ENCODE data around the gene EIF4G2.

The EIF4G2 gene

GRCh38 chr11:10808553-10809372 lies at the start of gene EIF4G2:
EIF4G2 (minus strand) TSS chr11:10808926.
- H3K4me3 ChIP-seq (replicated peaks; ENCODE audit: low read depth, low read length) = peak within 1 kb of the TSS; percentile 96
- TF ChIP-seq CTCF (IDR thresholded peaks at IDR 0.05; ENCODE audit: low read length, missing control alignments) = no peak
- peak; percentile 99 for DNase-seq (ENCODE audit: low read depth)

- peak within 1 kb of the TSS; percentile 96 for H3K4me3 ChIP-seq (replicated peaks; ENCODE audit: low read depth, low read length)
- no peak for TF ChIP-seq CTCF (IDR thresholded peaks at IDR 0.05; ENCODE audit: low read length, missing control alignments)
- peak; percentile 98 for DNase-seq (ENCODE audit: low read depth)
These were observed 49.1 kb upstream of the EIF4G2 start, which contains the start of gene ZBED5 for GRCh38 chr11:10857709-10858438. ZBED5 (minus strand) TSS chr11:10858053; CDS start chr11:10854945, 3,108 bp downstream.

- no peak for DNase-seq (ENCODE audit: low read depth)
- H3K4me3 ChIP-seq (replicated peaks; ENCODE audit: low read depth, low read length) = peak overlapping the region; percentile 96
- TF ChIP-seq CTCF (IDR thresholded peaks at IDR 0.05; ENCODE audit: low read length, missing control alignments) = no peak
These were observed 48.7 kb upstream of the EIF4G2 start for GRCh38 chr11:10857459-10857708.

- peak; percentile 37 for DNase-seq (ENCODE audit: low read depth)
- peak overlapping the region; percentile 96 for H3K4me3 ChIP-seq (replicated peaks; ENCODE audit: low read depth, low read length)
- TF ChIP-seq CTCF (IDR thresholded peaks at IDR 0.05; ENCODE audit: low read length, missing control alignments) = no peak
These were observed 48.1 kb upstream of the EIF4G2 start for GRCh38 chr11:10856689-10857458.

GRCh38 chr11:10855295-10855694 lies 46.6 kb upstream of the EIF4G2 start:
- DNase-seq (ENCODE audit: low read depth) = no peak
- TF ChIP-seq CTCF (IDR thresholded peaks at IDR 0.05; ENCODE audit: low read length, missing control alignments) = no peak
- no peak overlapping the region for H3K4me3 ChIP-seq (replicated peaks; ENCODE audit: low read depth, low read length)

- no peak for TF ChIP-seq CTCF (IDR thresholded peaks at IDR 0.05; ENCODE audit: low read length, missing control alignments)
- no peak overlapping the region for H3K4me3 ChIP-seq (replicated peaks; ENCODE audit: low read depth, low read length)
- DNase-seq (ENCODE audit: low read depth) = no peak
These were observed 39.5 kb upstream of the EIF4G2 start for GRCh38 chr11:10847960-10848860.
